Subcutaneous adipose tissue (tissue), 4 donors: ENCODE measurements around the gene SMYD5. TPM values are rescaled to one million over a fixed set of nuclear protein-coding genes. Genes with fewer than 3 reads are reported as not detected.

Experiments used
- CTCF ChIP-seq: fragments of 450-650 bp; IDR thresholded peaks from one replicate; pipeline ENCODE4 v1.5.1; 2016; ENCODE audit warnings: low read depth, mild to moderate bottlenecking, control low read depth, antibody characterized with exemption, moderate library complexity
- total RNA-seq, 4 donors: library from RNA; depleted of rRNA; stranded (reverse); fragments of >200 nt; gene quantifications; one replicate each; pipeline ENCODE4 v1.1.0, GENCODE V29; 2016

The SMYD5 gene
- total RNA-seq, 4 donors from 2014 or later: 10.4 to 13.5 (median 11.0) TPM

- no peak for TF ChIP-seq CTCF
Measured at GRCh38 chr2:73227086-73227485, 13.0 kb downstream of the SMYD5 start.

DNA sequence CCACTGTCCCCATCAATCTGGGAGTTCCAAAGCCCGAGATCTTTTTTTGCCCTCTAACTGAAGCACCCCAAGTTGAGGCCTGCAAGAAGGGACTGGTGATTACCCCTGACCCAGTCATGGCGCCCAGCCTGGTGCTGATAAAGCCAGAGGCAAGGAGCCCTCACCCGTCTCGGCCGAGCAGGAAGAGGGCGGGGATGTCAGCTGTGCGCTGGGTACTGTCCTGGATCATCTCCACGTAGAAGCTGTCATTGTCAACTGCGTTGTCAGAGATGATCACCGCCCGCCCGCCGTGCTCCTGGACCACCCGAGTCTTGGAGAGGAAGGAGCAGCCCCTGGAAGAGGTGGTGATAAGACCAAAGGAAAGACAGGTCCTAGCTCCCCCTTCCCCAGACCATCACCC is 14.6 kb downstream of the SMYD5 start:
- no peak for TF ChIP-seq CTCF

- no peak for TF ChIP-seq CTCF
Measured at GRCh38 chr2:73232403-73233153, 18.5 kb downstream of the SMYD5 start.

GRCh38 chr2:73233154-73233931 is 19.3 kb downstream of the SMYD5 start, which contains the start of gene PRADC1:
Gene PRADC1, minus strand, starts transcription at chr2:73233239. Its CDS starts 79 bp downstream, at chr2:73233160.
- TF ChIP-seq CTCF: no peak

DNA sequence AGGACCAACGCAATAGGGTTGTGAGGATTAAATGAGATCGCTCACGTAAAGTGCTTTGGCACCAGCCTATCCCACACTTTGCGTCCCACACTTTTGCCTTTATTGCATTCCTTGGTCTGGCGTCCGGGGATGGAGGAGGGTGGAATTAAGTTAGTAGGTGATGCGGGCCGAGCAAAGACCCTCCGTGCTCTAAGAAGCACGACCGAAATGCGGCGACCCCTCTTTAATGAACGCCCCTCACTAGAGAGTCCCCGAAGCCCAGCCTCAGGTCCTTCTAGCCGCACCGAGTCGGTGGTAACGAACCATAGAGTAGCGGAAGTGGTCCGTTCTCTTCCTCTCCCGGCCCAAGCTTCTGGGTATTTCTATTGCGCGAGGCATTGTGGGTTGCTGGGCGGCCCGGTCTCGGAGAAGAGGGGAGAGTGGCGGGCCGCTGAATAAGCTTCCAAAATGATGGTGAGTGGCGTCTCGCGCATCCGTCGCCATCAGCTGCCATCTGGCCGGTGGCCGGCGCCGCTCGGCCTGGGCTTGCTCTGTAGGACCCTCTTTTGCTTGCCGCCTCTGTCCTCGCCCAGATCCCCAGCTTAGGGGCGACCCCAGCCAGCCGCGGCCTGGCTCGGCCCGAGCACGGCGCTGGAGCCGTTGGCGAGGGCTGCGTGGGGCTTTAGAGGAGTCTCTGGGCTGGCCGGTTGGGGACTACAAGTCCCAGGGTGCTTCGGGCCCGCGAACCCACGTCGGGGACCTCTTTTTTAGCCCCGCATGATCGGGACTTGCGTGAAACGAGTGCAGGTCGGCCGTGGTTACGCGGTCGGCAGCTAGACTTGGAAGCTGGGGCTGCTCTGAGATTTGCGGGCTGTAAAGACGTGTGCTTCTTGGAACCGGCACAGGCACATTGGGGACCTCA is 20.1 kb downstream of the SMYD5 start, which contains the start of gene CCT7:
Gene CCT7, plus strand, starts transcription at position 377 of the 901 bp plus-strand sequence. Its CDS starts 71 bp downstream, at position 448.
- no peak for TF ChIP-seq CTCF

- TF ChIP-seq CTCF: no peak
Measured at GRCh38 chr2:73235315-73236028, 21.4 kb downstream of the SMYD5 start.
